PFSK-1 (cell line): ENCODE results near the gene PBOV1.

ENCODE experiments used
- POLR2AphosphoS5 ChIP-seq: IDR thresholded peaks from 2 replicates; pipeline ENCODE4 v1.6.1; 2012; ENCODE audit warnings: low read depth, mild to moderate bottlenecking, control low read depth, low read length, moderate library complexity
- TF ChIP-seq, protein P1 (sequence below), 2 experiments: IDR thresholded peaks; 2 replicates each; pipeline versions ENCODE4 v1.6.1 to v1.8.0; 2011 to 2012; ENCODE audit warnings: low read depth in 2 of 2, low read length in 2 of 2, control low read depth in 1 of 2, inconsistent platforms in 1 of 2, mild to moderate bottlenecking in 1 of 2, moderate library complexity in 1 of 2; ENCODE audit not compliant: insufficient read depth in 1 of 2

- no peak for TF ChIP-seq POLR2AphosphoS5
- TF ChIP-seq, protein P1, sequence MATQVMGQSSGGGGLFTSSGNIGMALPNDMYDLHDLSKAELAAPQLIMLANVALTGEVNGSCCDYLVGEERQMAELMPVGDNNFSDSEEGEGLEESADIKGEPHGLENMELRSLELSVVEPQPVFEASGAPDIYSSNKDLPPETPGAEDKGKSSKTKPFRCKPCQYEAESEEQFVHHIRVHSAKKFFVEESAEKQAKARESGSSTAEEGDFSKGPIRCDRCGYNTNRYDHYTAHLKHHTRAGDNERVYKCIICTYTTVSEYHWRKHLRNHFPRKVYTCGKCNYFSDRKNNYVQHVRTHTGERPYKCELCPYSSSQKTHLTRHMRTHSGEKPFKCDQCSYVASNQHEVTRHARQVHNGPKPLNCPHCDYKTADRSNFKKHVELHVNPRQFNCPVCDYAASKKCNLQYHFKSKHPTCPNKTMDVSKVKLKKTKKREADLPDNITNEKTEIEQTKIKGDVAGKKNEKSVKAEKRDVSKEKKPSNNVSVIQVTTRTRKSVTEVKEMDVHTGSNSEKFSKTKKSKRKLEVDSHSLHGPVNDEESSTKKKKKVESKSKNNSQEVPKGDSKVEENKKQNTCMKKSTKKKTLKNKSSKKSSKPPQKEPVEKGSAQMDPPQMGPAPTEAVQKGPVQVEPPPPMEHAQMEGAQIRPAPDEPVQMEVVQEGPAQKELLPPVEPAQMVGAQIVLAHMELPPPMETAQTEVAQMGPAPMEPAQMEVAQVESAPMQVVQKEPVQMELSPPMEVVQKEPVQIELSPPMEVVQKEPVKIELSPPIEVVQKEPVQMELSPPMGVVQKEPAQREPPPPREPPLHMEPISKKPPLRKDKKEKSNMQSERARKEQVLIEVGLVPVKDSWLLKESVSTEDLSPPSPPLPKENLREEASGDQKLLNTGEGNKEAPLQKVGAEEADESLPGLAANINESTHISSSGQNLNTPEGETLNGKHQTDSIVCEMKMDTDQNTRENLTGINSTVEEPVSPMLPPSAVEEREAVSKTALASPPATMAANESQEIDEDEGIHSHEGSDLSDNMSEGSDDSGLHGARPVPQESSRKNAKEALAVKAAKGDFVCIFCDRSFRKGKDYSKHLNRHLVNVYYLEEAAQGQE (IDR thresholded peaks at IDR 0.05; ENCODE audit: insufficient read depth in 1 of 2, low read depth in 2 of 2, low read length in 2 of 2): no peak
Measured at GRCh38 chr6:138182939-138183789, 35.1 kb downstream of the PBOV1 start.
